Epithelial cell of proximal tubule (primary cell): Measurements from ENCODE around the gene GPSM1. TPM values are rescaled to one million over a fixed set of nuclear protein-coding genes. Genes with fewer than 3 reads are reported as not detected.

Experiments used
- DNase-seq: peaks from one replicate; pipeline ENCODE4 v3.0.0-alpha.2; 2011; ENCODE audit warnings: low read depth
- H3K4me3 ChIP-seq: 2 replicates; pipeline ENCODE4 v1.5.1; 2011; ENCODE audit warnings: low read depth, mild to moderate bottlenecking, low read length
- CTCF ChIP-seq: conservative IDR thresholded peaks from 2 replicates; pipeline ENCODE4 v1.5.1; 2012; ENCODE audit warnings: low read depth, mild to moderate bottlenecking, low read length
- total RNA-seq: library from RNA; depleted of rRNA; stranded (reverse); fragments of >200 nt; gene quantifications from 2 replicates; pipeline ENCODE4 v1.2.3, GENCODE V29; 2015

GPSM1 gene
- total RNA-seq, 1 donor from 2014 or later: 28.2 TPM

GRCh38 chr9:136296434-136297015, 30.8 kb upstream of the GPSM1 start:
- no peak for TF ChIP-seq CTCF
- H3K4me3 ChIP-seq: peak overlapping the region; percentile 24
- DNase-seq: no peak

GRCh38 chr9:136297016-136297691, 30.2 kb upstream of the GPSM1 start:
- TF ChIP-seq CTCF: no peak
- DNase-seq: no peak
- peak overlapping the region; percentile 24 for H3K4me3 ChIP-seq

- no peak for TF ChIP-seq CTCF
- no peak for DNase-seq
- H3K4me3 ChIP-seq: no peak overlapping the region
Observed at GRCh38 chr9:136297766-136298735, 29.3 kb upstream of the GPSM1 start.

GRCh38 chr9:136299116-136299515, 28.2 kb upstream of the GPSM1 start:
- DNase-seq: no peak
- no peak for TF ChIP-seq CTCF
- no peak overlapping the region for H3K4me3 ChIP-seq

GRCh38 chr9:136299541-136299940, 27.8 kb upstream of the GPSM1 start:
- no peak overlapping the region for H3K4me3 ChIP-seq
- no peak for DNase-seq
- no peak for TF ChIP-seq CTCF

- no peak for TF ChIP-seq CTCF
- no peak overlapping the region for H3K4me3 ChIP-seq
- DNase-seq: no peak
Observed at GRCh38 chr9:136300016-136300545, 27.3 kb upstream of the GPSM1 start.
